ENCODE data around the gene ABCA7. TPM values are rescaled to one million over a fixed set of nuclear protein-coding genes. Genes with fewer than 3 reads are reported as not detected.

The ABCA7 gene
- total and polyA plus RNA-seq, 4 donors, result 3.0 to 60.9 (median 4.8) TPM

- no peak overlapping the region for H3K27ac ChIP-seq (ENCODE audit: low read depth in 1 of 2, low read length in 2 of 2)
- peaks cover 3 to 38% (median 22%) of the 10 kb centered on the region in 4 donors for H3K4me1 ChIP-seq (ENCODE audit: control insufficient read depth in 4 of 4, insufficient read depth in 4 of 4, low read length in 3 of 4)
- H3K36me3 ChIP-seq (ENCODE audit: control insufficient read depth in 4 of 4, insufficient read depth in 3 of 4, low read depth in 1 of 4, low read length in 3 of 4), result peaks cover 9 to 27% (median 23%) of the 10 kb centered on the region in 4 donors
- no peaks in the 10 kb centered on the region for H3K27me3 ChIP-seq (ENCODE audit: control insufficient read depth in 4 of 4, insufficient read depth in 4 of 4, low read length in 3 of 4)
- H3K4me3 ChIP-seq (ENCODE audit: low read depth in 1 of 3, low read length in 3 of 3), result no peak overlapping the region
- WGBS, result 95% methylated on average over 38 of the region's 38 CpGs
- no peak for DNase-seq (ENCODE audit: low spot score)
- TF ChIP-seq FOXA2 (IDR thresholded peaks at IDR 0.05) (no peak), TAF1 (conservative IDR thresholded peaks at IDR 0.05) (no peak), GABPA (IDR thresholded peaks at IDR 0.05 in 1 of 2, conservative IDR thresholded peaks at IDR 0.05 in 1 of 2) (no peak), EGR1 (IDR thresholded peaks at IDR 0.05; ENCODE audit: low read depth in 2 of 2) (no peak), REST (IDR thresholded peaks at IDR 0.05) (no peak)
- H3K9ac ChIP-seq (ENCODE audit: low read depth in 1 of 2, low read length in 2 of 2), result no peak overlapping the region
- H3K9me3 ChIP-seq (ENCODE audit: control insufficient read depth in 4 of 4, low read length in 3 of 4), result no peaks in the 10 kb centered on the region
These were observed 51.0 kb downstream of the ABCA7 start for GRCh38 chr19:1090731-1091543.

- no peak for DNase-seq (ENCODE audit: low spot score)
- H3K9ac ChIP-seq (ENCODE audit: low read depth in 1 of 2, low read length in 2 of 2), result no peak overlapping the region
These were observed 51.8 kb downstream of the ABCA7 start for GRCh38 chr19:1091544-1092175.

More at GRCh38 chr19:1091544-1092175, 51.8 kb downstream of the ABCA7 start:
- H3K36me3 ChIP-seq (ENCODE audit: control insufficient read depth in 4 of 4, insufficient read depth in 3 of 4, low read depth in 1 of 4, low read length in 3 of 4), result peaks cover 9 to 27% (median 20%) of the 10 kb centered on the region in 4 donors
- no peaks in the 10 kb centered on the region for H3K27me3 ChIP-seq (ENCODE audit: control insufficient read depth in 4 of 4, insufficient read depth in 4 of 4, low read length in 3 of 4)
- TF ChIP-seq SP1 (IDR thresholded peaks at IDR 0.05) (no peak), GABPA (IDR thresholded peaks at IDR 0.05 in 1 of 2, conservative IDR thresholded peaks at IDR 0.05 in 1 of 2) (no peak), HNF4A (conservative IDR thresholded peaks at IDR 0.05) (no peak), TAF1 (conservative IDR thresholded peaks at IDR 0.05) (no peak), EGR1 (IDR thresholded peaks at IDR 0.05; ENCODE audit: low read depth in 2 of 2) (no peak), MAX (IDR thresholded peaks at IDR 0.05) (no peak), REST (IDR thresholded peaks at IDR 0.05) (no peak), FOXA1 (IDR thresholded peaks at IDR 0.05) (no peak), RXRA (IDR thresholded peaks at IDR 0.05) (no peak), CTCF (IDR thresholded peaks at IDR 0.05; ENCODE audit: low read depth, low read length, missing input control) (no peak), FOXA2 (IDR thresholded peaks at IDR 0.05) (no peak)
- no peaks in the 10 kb centered on the region for H3K9me3 ChIP-seq (ENCODE audit: control insufficient read depth in 4 of 4, low read length in 3 of 4)
- WGBS, result 91% methylated on average over 27 of the region's 27 CpGs
- H3K4me3 ChIP-seq (ENCODE audit: low read depth in 1 of 3, low read length in 3 of 3), result no peak overlapping the region
- H3K27ac ChIP-seq (ENCODE audit: low read depth in 1 of 2, low read length in 2 of 2), result no peak overlapping the region
- H3K4me1 ChIP-seq (ENCODE audit: control insufficient read depth in 4 of 4, insufficient read depth in 4 of 4, low read length in 3 of 4), result peaks cover 3 to 39% (median 22%) of the 10 kb centered on the region in 4 donors
